Raji (cell line): ENCODE measurements around the gene PBX3.

Experiments used
- POLR2A ChIP-seq: IDR thresholded peaks from 2 replicates; pipeline ENCODE4 v1.6.1; 2011; ENCODE audit warnings: low read depth, low read length, control low read depth; ENCODE audit not compliant: insufficient read depth

Gene PBX3

GRCh38 chr9:125914411-125914810 is 167.2 kb downstream of the PBX3 start:
- no peak for TF ChIP-seq POLR2A

DNA sequence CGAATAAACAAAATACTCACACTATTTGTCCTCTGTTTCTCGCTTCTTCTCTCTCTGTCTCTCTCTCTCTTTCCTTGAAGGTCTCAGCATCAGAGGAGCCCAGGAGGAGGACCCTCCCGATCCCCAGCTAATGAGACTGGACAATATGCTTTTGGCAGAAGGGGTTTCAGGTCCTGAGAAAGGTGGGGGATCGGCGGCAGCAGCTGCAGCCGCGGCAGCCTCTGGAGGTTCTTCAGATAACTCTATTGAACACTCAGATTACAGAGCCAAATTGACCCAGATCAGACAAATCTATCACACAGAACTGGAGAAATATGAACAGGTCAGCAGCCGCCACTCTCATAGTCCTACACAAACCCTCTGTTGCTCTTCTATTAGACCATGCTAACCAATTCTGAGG is 168.4 kb downstream of the PBX3 start:
- no peak for TF ChIP-seq POLR2A

GRCh38 chr9:125919565-125919964 is 172.4 kb downstream of the PBX3 start:
- no peak for TF ChIP-seq POLR2A

DNA sequence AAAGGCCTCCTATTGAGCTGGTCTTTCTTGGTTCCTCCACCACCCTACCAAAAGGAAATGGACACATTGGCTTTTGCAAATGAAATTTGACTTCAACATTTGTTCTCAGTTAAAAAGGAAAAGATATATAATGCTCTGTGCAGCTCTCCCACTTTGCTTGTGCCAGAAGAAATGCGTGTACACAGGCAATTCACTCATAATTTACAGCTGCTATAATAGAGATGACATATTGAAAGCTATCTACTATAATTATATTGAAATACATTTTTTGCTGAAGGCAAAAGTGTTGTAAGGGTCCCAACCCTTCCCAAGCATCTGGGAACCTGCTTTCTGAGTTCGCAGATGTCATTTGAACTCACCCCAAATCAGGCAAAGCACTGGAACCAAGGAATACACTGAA is 173.2 kb downstream of the PBX3 start:
- no peak for TF ChIP-seq POLR2A

DNA sequence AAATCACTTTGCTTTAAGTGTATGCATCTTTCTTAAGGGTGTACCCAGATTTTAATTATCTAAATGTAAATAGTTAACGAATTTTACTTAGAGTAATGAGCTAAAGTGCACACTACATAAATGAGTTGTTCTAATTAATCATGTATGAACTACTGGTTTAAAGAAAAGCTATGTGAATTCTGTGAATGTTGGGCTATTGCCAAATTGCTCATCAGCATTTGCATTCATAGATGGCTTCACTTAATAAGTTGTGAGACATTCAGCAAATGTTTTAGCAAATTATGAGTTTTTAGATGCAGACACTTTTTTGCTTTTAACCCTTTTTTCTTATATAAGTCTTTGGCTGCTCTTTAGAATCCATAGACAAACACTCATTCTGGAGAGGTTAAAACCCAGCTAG is 175.7 kb downstream of the PBX3 start:
- no peak for TF ChIP-seq POLR2A

DNA sequence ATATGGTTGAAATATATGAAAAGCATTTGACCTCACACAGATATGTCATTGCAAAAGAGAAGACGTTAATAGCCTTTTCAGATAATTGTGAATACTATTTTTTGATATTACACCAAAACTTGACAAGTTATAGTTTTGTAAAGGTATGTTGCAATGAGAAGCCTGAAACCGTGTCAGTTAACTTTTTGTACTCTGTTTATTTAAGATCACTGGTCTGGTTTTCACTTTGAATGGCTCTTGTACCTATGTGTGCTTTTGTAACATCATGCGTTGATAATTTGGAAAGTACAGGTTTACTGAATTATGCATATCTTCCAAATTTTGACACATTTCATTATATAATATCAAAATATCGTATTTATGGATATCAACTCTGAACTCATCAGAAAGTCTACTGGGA is 177.2 kb downstream of the PBX3 start:
- no peak for TF ChIP-seq POLR2A

DNA sequence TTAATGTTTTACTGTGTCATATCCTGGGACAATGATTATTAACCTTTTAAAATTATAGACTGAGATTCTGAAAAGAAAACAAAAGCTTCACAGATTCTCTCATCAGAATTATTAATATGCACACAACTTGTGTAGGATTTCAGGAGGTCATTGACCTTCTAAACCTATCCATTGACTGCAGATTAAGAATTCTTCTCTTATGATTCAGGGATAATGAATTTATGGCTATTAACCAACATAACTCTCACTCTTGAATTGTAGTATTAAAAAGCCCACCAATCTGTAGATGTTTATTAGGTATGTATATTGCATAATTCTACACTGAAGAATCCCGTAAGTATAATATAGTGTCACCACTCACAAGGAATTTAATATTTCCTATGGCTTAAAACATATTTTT is 179.8 kb downstream of the PBX3 start:
- TF ChIP-seq POLR2A, result no peak

GRCh38 chr9:125929846-125930245 is 182.7 kb downstream of the PBX3 start:
- no peak for TF ChIP-seq POLR2A

DNA sequence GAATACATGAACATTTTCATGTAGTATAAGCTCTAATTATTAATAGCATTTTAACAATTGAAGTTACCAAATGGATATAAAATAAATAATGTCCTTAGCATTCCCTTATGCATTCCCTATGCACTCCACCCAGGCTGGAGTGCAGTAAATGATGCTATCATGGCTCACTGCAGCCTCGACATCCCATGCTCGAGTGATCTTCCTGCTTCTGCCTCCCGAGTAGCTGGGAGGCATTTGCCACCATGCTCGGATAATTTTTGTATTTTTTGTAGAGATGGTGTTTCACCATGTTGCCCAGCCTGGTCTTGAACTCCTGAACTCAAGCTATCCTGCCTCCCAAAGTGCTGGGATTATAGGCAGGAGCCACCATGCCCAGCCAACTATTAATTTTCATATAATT is 184.0 kb downstream of the PBX3 start:
- no peak for TF ChIP-seq POLR2A

DNA sequence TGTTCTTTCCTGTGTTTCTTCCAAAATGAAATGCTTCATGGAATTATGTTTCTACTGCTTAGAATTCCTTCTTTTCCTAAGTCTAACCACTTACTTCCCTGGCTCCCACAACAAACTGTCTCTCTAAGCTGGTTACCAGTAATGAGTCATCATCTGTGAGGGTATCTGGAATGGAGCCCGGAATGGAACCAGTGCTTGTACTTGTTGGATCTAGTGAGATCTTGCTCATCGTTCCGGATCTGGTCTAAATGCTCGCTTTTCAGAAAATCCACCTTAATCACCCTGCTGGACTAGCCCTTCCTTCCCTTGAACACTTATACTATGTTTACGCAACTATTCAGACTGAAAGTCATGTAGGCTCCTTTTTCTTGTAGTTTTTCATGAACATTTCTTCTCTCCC is 184.8 kb downstream of the PBX3 start:
- TF ChIP-seq POLR2A, result no peak

DNA sequence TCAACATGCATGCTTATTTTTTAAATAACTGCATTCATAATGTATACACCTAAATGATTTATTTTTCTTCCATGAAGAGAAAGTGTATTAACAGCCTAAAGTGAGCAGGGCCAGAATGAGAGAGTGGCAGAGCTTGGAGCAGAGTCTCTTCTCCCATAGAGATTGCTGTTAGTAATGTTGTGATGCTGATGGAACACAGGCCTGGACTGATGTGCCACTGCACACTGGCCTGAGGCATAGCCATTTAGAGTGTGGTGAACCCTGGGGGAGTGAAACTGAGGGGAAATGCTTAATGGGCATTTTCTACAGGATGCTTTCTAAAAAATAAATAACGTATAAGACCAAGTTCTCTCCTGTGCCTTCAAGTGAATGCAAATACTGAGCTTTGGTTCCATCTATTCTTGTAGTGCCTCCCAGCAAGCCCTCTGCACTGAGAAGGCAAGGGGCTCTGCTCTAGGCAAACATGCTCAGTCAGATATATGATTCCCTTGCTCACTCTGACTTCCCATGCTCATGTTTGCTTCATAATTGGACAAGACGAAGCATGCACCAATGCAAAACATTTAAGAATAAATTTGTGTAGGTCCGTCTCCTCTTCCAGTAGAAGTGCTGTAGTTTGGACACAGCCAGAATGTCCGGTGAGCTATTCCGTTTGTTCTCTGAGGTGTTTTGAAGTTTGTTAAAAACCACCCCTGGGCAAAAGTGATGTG is 185.7 kb downstream of the PBX3 start:
- TF ChIP-seq POLR2A, result no peak

GRCh38 chr9:125942125-125942524 is 195.0 kb downstream of the PBX3 start:
- TF ChIP-seq POLR2A, result no peak

DNA sequence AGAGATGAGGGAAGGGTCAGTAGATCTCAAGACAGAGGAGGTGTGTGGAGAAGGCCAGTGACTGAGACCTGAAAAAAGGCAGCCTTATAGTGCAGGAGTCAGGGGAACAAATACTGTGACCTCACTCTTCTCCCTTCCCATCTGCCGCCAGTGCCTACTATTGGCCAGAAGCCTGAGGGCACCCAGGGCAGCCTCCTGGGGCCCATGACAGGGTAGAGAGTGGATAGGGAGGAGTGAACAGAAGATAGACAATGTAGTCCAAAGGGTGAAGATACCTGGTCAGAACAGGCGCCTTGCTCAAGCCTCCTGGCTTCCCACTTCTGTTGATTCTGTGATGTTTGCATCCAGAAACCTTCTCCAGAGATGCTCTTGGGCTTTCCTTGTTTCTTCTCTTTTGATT is 196.7 kb downstream of the PBX3 start:
- TF ChIP-seq POLR2A, result no peak

- no peak for TF ChIP-seq POLR2A
These were observed 199.2 kb downstream of the PBX3 start for GRCh38 chr9:125946397-125946796.

DNA sequence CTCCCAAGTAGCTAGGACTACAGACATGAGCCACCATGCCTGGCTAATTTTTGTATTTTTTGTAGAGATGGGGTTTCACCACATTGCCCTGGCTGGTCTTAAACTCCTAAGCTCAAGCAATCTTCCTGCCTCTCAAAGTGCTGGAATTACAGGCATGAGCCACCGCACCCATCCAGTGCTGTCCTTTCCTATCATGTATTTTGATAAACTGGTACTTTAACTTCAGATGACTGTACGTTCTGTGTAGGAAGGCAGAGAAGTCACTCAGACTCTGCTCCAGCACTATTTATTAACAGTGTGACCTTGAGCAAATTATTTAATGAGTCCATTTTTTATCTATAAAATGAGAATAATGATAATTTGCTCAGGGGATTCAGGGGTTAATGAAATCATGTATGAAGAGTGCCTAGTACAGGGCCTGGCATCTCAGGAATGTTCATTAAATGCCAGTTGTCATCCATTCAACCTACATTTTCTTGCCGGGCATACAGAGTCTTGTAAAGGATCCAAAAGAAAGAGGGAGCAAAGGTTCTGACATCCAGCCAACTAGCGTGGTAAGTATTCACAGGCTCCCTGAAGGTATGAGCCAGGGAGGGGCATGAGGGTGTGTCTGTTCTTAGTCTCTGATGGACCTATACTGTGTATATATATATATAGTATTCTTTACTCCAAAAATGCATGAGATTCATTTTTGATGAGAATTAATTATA is 201.9 kb downstream of the PBX3 start:
- TF ChIP-seq POLR2A, result no peak

DNA sequence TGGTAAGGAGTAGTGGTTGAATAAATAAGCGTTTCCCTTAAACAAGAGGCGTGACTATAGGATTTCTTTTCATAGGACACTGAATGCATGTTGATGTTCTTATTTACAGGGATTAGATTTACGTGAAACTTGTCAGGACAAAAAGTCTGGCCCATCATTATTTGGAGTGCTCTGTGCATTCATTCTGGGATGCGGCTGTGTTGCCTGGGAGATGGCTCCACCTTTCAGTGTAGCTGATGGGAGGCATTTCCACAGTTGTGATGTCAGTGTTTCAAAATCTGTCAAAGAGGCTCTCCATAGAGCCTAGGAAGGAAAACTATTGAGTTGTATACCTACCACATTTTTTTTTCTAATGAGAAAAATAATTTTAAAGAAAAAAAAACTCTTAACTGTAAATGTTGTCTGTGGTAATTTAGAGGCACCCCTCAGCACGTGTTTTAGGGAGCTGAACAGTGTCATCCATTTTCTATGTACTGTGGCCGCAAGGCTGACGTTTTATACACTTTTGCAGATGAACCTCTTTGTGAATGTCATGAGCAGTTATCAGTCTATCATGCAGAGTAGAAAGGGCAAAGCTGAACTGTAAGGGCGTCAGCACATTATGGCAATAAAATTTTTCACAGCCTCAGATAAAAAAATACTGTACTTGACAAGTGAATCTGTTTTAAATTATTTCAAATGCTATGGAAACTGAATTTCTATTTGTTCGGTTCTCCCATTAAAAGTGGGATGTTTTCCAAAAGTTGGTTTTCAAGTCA is 202.7 kb downstream of the PBX3 start:
- no peak for TF ChIP-seq POLR2A
